Lower leg skin (tissue), 4 donors: Measurements from ENCODE around the gene ARHGAP23. TPM values are rescaled to one million over a fixed set of nuclear protein-coding genes. Genes with fewer than 3 reads are reported as not detected.
A peak's percentile ranks its signal among the peaks of the same experiment; 100 is the strongest.

Source experiments
- DNase-seq, 2 donors: peaks; one replicate each; pipeline ENCODE4 v3.0.0-alpha.2; 2019; ENCODE audit warnings: low spot score in 2 of 2
- H3K4me3 ChIP-seq: fragments of 200-600 bp; sonication (generic); 2 replicates; pipeline ENCODE4 v1.5.1; 2017; ENCODE audit warnings: mild to moderate bottlenecking, low read depth; ENCODE audit not compliant: poor library complexity, severe bottlenecking
- POLR2A ChIP-seq, 2 donors: fragments of 450-650 bp; IDR thresholded peaks; one replicate each; pipeline ENCODE4 v1.6.1; 2016 to 2017; ENCODE audit warnings: antibody characterized with exemption in 2 of 2, mild to moderate bottlenecking in 1 of 2, moderate library complexity in 1 of 2
- WGBS, 2 donors: methylation state at CpG; one replicate each; pipeline ENCODE4 v1.1.5; 2018; 5-methylcytosine and 5-hydroxymethylcytosine counted together
- intact Hi-C: fragments of 100-400 bp; cut with DNase I; formaldehyde crosslinking; loops from one replicate; pipeline ENCODE4 v1.15.0; 2023; ENCODE audit warnings: low total_unique reads
- total RNA-seq, 4 donors: library from RNA; depleted of rRNA; stranded (reverse); fragments of >200 nt; gene quantifications; one replicate each; pipeline ENCODE4 v1.1.0, GENCODE V29; 2016
- TF ChIP-seq, protein P1 (sequence below), 3 donors: fragments of 450-650 bp; IDR thresholded peaks; one replicate each; pipeline ENCODE4 v1.5.1; 2016; ENCODE audit warnings: antibody characterized with exemption in 3 of 3, mild to moderate bottlenecking in 3 of 3, moderate library complexity in 2 of 3

The ARHGAP23 gene, protein sequence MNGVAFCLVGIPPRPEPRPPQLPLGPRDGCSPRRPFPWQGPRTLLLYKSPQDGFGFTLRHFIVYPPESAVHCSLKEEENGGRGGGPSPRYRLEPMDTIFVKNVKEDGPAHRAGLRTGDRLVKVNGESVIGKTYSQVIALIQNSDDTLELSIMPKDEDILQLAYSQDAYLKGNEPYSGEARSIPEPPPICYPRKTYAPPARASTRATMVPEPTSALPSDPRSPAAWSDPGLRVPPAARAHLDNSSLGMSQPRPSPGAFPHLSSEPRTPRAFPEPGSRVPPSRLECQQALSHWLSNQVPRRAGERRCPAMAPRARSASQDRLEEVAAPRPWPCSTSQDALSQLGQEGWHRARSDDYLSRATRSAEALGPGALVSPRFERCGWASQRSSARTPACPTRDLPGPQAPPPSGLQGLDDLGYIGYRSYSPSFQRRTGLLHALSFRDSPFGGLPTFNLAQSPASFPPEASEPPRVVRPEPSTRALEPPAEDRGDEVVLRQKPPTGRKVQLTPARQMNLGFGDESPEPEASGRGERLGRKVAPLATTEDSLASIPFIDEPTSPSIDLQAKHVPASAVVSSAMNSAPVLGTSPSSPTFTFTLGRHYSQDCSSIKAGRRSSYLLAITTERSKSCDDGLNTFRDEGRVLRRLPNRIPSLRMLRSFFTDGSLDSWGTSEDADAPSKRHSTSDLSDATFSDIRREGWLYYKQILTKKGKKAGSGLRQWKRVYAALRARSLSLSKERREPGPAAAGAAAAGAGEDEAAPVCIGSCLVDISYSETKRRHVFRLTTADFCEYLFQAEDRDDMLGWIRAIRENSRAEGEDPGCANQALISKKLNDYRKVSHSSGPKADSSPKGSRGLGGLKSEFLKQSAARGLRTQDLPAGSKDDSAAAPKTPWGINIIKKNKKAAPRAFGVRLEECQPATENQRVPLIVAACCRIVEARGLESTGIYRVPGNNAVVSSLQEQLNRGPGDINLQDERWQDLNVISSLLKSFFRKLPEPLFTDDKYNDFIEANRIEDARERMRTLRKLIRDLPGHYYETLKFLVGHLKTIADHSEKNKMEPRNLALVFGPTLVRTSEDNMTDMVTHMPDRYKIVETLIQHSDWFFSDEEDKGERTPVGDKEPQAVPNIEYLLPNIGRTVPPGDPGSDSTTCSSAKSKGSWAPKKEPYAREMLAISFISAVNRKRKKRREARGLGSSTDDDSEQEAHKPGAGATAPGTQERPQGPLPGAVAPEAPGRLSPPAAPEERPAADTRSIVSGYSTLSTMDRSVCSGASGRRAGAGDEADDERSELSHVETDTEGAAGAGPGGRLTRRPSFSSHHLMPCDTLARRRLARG (N-terminal part only)
- 100 to 1,000 TPM; 127 to 201 (median 149) TPM for total RNA-seq

DNA sequence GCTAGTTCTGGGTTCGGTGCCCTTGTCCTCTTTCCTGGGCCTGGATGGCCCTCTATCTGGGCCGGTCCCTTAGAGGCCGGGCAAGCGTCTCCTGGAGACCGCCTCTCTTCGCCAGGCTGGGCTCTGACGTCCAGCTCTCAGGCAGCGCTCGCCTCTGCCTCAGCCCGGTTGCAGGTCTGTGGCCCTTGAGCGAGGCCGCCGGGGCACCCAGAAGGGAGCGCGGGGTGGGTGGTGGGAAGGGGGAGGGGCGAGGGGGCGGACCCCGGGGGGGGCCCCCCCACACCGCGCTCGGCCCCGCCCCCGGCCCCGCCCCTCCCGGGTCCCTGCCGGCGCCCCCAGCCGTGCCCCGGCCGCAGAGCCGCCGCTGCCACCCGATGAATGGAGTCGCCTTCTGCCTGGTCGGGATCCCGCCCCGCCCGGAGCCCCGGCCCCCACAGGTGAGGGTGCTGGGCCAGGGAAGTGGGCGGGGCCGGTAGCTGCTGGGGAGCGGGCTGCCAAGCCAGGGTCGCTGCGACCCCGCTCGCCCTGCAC lies at the start of gene ARHGAP23:
Gene ARHGAP23 (plus strand): TSS at position 353 of the 531 bp plus-strand sequence. CDS start 22 bp downstream, at position 375.
- DNase-seq: no peak
- intact Hi-C loops: loop anchor here (10.0 kb wide), 1 partner anchor 57 kb away; no protein-coding TSS in a partner anchor
- 0 to 1% methylated on average over 14 to 17 of the region's 46 CpGs for WGBS, 2 donors
- H3K4me3 ChIP-seq: peak within 1 kb of the TSS; percentile 65
- TF ChIP-seq, protein P1, sequence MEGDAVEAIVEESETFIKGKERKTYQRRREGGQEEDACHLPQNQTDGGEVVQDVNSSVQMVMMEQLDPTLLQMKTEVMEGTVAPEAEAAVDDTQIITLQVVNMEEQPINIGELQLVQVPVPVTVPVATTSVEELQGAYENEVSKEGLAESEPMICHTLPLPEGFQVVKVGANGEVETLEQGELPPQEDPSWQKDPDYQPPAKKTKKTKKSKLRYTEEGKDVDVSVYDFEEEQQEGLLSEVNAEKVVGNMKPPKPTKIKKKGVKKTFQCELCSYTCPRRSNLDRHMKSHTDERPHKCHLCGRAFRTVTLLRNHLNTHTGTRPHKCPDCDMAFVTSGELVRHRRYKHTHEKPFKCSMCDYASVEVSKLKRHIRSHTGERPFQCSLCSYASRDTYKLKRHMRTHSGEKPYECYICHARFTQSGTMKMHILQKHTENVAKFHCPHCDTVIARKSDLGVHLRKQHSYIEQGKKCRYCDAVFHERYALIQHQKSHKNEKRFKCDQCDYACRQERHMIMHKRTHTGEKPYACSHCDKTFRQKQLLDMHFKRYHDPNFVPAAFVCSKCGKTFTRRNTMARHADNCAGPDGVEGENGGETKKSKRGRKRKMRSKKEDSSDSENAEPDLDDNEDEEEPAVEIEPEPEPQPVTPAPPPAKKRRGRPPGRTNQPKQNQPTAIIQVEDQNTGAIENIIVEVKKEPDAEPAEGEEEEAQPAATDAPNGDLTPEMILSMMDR (IDR thresholded peaks at IDR 0.05): no peak
- no peak for TF ChIP-seq POLR2A (IDR thresholded peaks at IDR 0.05)

DNA sequence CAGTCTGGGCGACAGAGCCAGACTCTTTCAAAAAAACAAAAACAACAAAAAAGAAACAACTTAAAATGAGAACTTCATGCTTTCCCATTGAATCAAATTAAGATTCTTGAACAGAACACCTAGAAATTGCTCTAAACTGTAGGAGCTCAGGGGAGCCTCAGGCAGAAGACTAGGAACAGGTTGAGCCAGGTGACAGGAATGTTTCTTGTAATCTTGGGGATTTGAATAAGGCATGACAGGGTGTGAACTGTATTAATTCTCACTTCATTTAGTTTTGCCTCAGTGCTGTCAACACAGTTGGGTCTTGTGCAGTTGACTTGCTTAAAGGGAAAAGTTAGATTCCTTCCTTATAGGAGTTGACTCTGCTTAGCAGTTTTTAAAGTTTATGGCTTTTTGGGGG lies 48.8 kb upstream of the ARHGAP23 start:
- no peak overlapping the region for H3K4me3 ChIP-seq
- no peak for DNase-seq
- intact Hi-C loops: no loop called here
- WGBS, 2 donors: 68 to 73% methylated on average over 1 of the region's 1 CpG
- TF ChIP-seq POLR2A (IDR thresholded peaks at IDR 0.05): no peak
- TF ChIP-seq, protein P1 (IDR thresholded peaks at IDR 0.05): no peak

DNA sequence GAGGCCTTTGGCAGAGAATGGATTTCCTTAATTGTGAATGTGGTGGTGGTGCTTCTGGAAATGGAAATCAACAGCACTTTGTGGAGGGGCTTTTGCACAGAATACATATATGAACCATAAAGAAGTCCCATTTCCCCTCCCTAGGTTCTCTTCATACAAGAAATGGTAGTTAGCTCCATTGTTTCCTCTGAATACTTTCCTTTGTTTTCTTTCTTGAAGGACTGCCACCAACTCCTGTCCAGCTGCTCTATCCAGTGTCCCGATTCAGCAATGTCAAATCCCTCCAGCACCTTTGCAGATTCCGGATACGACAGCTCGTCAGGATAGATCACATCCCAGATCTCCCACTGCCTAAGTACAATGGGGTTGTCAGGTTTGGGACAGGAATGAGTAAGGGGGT lies 33.2 kb upstream of the ARHGAP23 start:
- TF ChIP-seq, protein P1 (IDR thresholded peaks at IDR 0.05): no peak
- no peak overlapping the region for H3K4me3 ChIP-seq
- DNase-seq: no peak
- intact Hi-C loops: no loop called here
- 95 to 96% methylated on average over 4 of the region's 4 CpGs for WGBS, 2 donors

DNA sequence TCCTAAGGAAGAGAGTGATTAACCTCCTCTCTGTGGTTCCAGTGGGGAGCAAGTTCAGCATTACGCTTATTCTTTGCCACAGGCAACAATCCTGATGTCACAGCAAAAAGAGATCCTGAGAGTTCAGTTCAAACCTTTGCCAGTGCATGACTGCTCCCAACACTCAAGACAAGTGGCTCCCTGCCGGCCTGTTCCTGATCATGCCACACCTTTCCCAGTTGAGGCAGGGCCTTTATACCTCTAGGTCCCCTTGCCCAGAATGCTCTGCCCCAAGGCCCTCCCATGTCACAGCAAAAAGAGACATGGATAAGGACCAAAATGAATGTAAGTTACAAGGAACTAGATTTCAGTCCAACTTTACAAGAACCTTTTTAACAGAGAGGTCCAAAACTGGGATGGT lies 31.0 kb upstream of the ARHGAP23 start:
- TF ChIP-seq, protein P1 (IDR thresholded peaks at IDR 0.05): no peak
- no peak for TF ChIP-seq POLR2A (IDR thresholded peaks at IDR 0.05)
- DNase-seq: no peak
- WGBS, 2 donors: 79 to 84% methylated on average over 2 of the region's 2 CpGs
- H3K4me3 ChIP-seq: no peak overlapping the region
- intact Hi-C loops: no loop called here

DNA sequence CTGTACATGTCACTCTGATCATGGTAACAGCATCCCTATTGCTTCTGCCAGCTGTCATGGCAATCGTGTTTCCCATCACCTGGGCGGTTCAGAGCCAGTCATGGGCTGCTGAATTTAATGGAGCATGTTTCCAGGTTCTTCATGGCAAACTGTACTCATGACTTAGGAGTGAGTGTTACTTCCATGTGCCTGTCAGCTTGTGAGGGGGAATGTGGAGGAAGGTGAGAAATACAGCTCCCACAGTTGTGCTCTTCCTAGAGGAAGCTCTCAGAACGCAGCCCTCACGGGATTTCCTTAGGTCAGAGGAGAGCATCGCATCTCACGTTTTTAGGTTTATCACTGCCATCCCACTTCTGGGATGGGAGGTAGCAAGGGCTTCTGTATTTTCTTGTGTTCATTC lies 28.0 kb upstream of the ARHGAP23 start:
- intact Hi-C loops: no loop called here
- no peak overlapping the region for H3K4me3 ChIP-seq
- no peak for DNase-seq
- TF ChIP-seq, protein P1 (IDR thresholded peaks at IDR 0.05): no peak
- TF ChIP-seq POLR2A (IDR thresholded peaks at IDR 0.05): no peak
- WGBS, 2 donors: 85 to 90% methylated on average over 6 of the region's 6 CpGs
